CD4-positive, CD25-positive, alpha-beta regulatory T cell (primary cell): ENCODE results near the gene OR51B2. TPM values are rescaled to one million over a fixed set of nuclear protein-coding genes. Genes with fewer than 3 reads are reported as not detected.
"Not testable (repeated sequence)": the region's sequence is repeated elsewhere in the genome, so short reads cannot be mapped to it uniquely, and the experiment has no call there.

Experiments used
- ATAC-seq, 2 donors: fragments of 150-1000 bp; cut with Tn5 transposase; one replicate each; pipeline ENCODE4 v1.10.0; 2021; ENCODE audit warnings: low read depth in 2 of 2, moderate number of reproducible peaks in 2 of 2, moderate library complexity in 1 of 2
- DNase-seq, 3 donors: peaks; one replicate each; pipeline versions ENCODE4 v3.0.0 to v3.0.0-alpha.2; 2012 to 2022; ENCODE audit warnings: mixed read lengths in 1 of 3
- H3K27ac ChIP-seq: one replicate; pipeline ENCODE4 v1.7.0; 2013; ENCODE audit warnings: mild to moderate bottlenecking, low read length; ENCODE audit not compliant: insufficient read depth, poor library complexity, severe bottlenecking
- H3K27me3 ChIP-seq: one replicate; pipeline ENCODE4 v1.7.0; 2013; ENCODE audit warnings: low read length; ENCODE audit not compliant: control insufficient read depth, insufficient read depth
- H3K36me3 ChIP-seq: one replicate; pipeline ENCODE4 v1.7.0; 2013; ENCODE audit warnings: mild to moderate bottlenecking, low read length, moderate library complexity; ENCODE audit not compliant: control insufficient read depth, insufficient read depth
- H3K4me1 ChIP-seq: 2 replicates; pipeline ENCODE4 v1.7.0; 2013; ENCODE audit warnings: mild to moderate bottlenecking, low read length; ENCODE audit not compliant: insufficient read depth, control insufficient read depth, poor library complexity, severe bottlenecking
- H3K4me3 ChIP-seq: one replicate; pipeline ENCODE4 v1.7.0; 2013; ENCODE audit warnings: low read depth, mild to moderate bottlenecking, low read length, moderate library complexity
- H3K9me3 ChIP-seq, 2 experiments: 1 replicate in 1 of 2; 2 replicates in 1 of 2; pipeline ENCODE4 v1.7.0; 2013; ENCODE audit warnings: low read length in 2 of 2, mild to moderate bottlenecking in 1 of 2, moderate library complexity in 1 of 2; ENCODE audit not compliant: control insufficient read depth in 2 of 2
- H3K27ac Mint-ChIP-seq, 3 donors: one replicate each; pipeline ENCODE4 v1.8.0; 2020 to 2022; ENCODE audit warnings: mild to moderate bottlenecking in 3 of 3, mixed read lengths in 3 of 3, moderate library complexity in 2 of 3
- H3K27me3 Mint-ChIP-seq: one replicate; pipeline ENCODE4 v1.8.0; 2022; ENCODE audit warnings: mild to moderate bottlenecking, mixed read lengths
- H3K36me3 Mint-ChIP-seq: one replicate; pipeline ENCODE4 v1.8.0; 2020; ENCODE audit warnings: mixed read lengths
- H3K4me1 Mint-ChIP-seq, 4 donors: one replicate each; pipeline ENCODE4 v1.8.0; 2020 to 2022; ENCODE audit warnings: mixed read lengths in 4 of 4, mild to moderate bottlenecking in 1 of 4
- H3K4me3 Mint-ChIP-seq, 4 donors: one replicate each; pipeline ENCODE4 v1.8.0; 2020 to 2022; ENCODE audit warnings: mild to moderate bottlenecking in 4 of 4, mixed read lengths in 4 of 4, moderate library complexity in 3 of 4
- H3K9me3 Mint-ChIP-seq, 7 donors: one replicate each; pipeline ENCODE4 v1.8.0; 2020 to 2022; ENCODE audit warnings: mixed read lengths in 7 of 7, mild to moderate bottlenecking in 3 of 7, moderate library complexity in 2 of 7
- polyA plus RNA-seq, 4 donors: library from polyadenylated mRNA; unstranded; fragments of 300-500 nt; fragmentation: Illumina TruSeq; gene quantifications; one replicate each; pipeline ENCODE4 v1.2.3, GENCODE V29; 2021
- total RNA-seq: library from RNA; stranded (reverse); gene quantifications from one replicate; pipeline ENCODE4 v1.2.3, GENCODE V29; 2022

OR51B2 gene
- not detected for total RNA-seq
- not detected for polyA plus RNA-seq

DNA sequence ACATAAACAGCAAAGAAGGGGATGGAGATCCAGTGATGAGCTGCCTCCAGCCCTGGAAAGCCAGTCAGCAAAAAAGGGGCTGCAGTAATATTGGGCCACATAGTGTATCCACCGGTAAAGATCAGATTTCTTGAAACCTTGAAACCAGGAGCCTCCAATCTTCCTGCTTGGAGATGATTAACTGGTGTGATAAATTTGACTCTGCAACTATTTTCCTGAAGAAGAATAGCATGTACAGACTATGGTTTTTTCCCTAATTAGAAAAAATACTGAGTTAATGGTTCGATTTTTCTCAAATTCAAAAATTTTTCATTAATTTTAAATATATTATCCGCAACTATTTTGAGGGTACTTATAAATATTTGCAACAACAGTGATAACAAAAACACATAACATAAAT, at the start of gene OR51B2:
Gene OR51B2, minus strand, starts transcription at position 101 of the 400 bp plus-strand sequence. Its CDS starts 0 bp downstream, at position 101.
- H3K4me3 ChIP-seq: no peak within 1 kb of the TSS
- no peaks in the 10 kb centered on the region for H3K36me3 ChIP-seq
- H3K4me1 ChIP-seq: no peaks in the 10 kb centered on the region
- DNase-seq: no peak
- H3K9me3 Mint-ChIP-seq: peaks cover 0 to 4% (median 1%) of the 10 kb centered on the region in 7 donors
- H3K4me1 Mint-ChIP-seq: no peaks in the 10 kb centered on the region
- peaks cover under 1% of the 10 kb centered on the region for H3K27me3 Mint-ChIP-seq
- no peaks in the 10 kb centered on the region for H3K27me3 ChIP-seq
- no peak within 1 kb of the TSS for H3K27ac ChIP-seq
- H3K9me3 ChIP-seq: no peaks in the 10 kb centered on the region
- ATAC-seq: no peak
- H3K4me3 Mint-ChIP-seq: no peak within 1 kb of the TSS
- H3K27ac Mint-ChIP-seq: no peak within 1 kb of the TSS
- no peaks in the 10 kb centered on the region for H3K36me3 Mint-ChIP-seq

- Histone ChIP-seq H3K36me3 (no peaks in the 10 kb centered on the region), H3K27me3 (no peaks in the 10 kb centered on the region), H3K27ac (no peak overlapping the region), H3K4me3 (no peak overlapping the region), H3K4me1 (no peaks in the 10 kb centered on the region), H3K9me3 (peaks cover 0 to 2% of the 10 kb centered on the region in 2 experiments)
- Mint-ChIP-seq H3K27ac (no peak overlapping the region), H3K36me3 (no peaks in the 10 kb centered on the region), H3K4me1 (no peaks in the 10 kb centered on the region), H3K4me3 (no peak overlapping the region), H3K9me3 (peaks cover 0 to 7% (median 0%) of the 10 kb centered on the region in 7 donors), H3K27me3 (peaks cover 6% of the 10 kb centered on the region)
- DNase-seq (no peak), ATAC-seq (no peak)
Measured at GRCh38 chr11:5369789-5370188, 45.7 kb upstream of the OR51B2 start.

- no peaks in the 10 kb centered on the region for H3K27me3 ChIP-seq
- no peaks in the 10 kb centered on the region for H3K4me1 ChIP-seq
- H3K36me3 ChIP-seq: no peaks in the 10 kb centered on the region
- Mint-ChIP-seq H3K9me3 (peaks cover 0 to 7% (median 0%) of the 10 kb centered on the region in 7 donors), H3K4me3 (no peak overlapping the region), H3K36me3 (no peaks in the 10 kb centered on the region), H3K27me3 (peaks cover 6% of the 10 kb centered on the region), H3K27ac (no peak overlapping the region), H3K4me1 (no peaks in the 10 kb centered on the region)
- peaks cover 0 to 2% of the 10 kb centered on the region in 2 experiments for H3K9me3 ChIP-seq
- ATAC-seq: no peak
- H3K27ac ChIP-seq: no peak overlapping the region
- DNase-seq: no peak
- no peak overlapping the region for H3K4me3 ChIP-seq
Measured at GRCh38 chr11:5368502-5369043, 44.5 kb upstream of the OR51B2 start.

- Histone ChIP-seq H3K36me3 (no peaks in the 10 kb centered on the region), H3K27me3 (no peaks in the 10 kb centered on the region), H3K9me3 (no peaks in the 10 kb centered on the region), H3K27ac (no peak overlapping the region), H3K4me3 (no peak overlapping the region), H3K4me1 (no peaks in the 10 kb centered on the region)
- H3K4me3 Mint-ChIP-seq: no peak overlapping the region
- no peaks in the 10 kb centered on the region for H3K4me1 Mint-ChIP-seq
- no peak overlapping the region for H3K27ac Mint-ChIP-seq
- peaks cover 6% of the 10 kb centered on the region for H3K27me3 Mint-ChIP-seq
- no peaks in the 10 kb centered on the region for H3K36me3 Mint-ChIP-seq
- ATAC-seq (no peak), DNase-seq (no peak)
- peaks cover 0 to 6% (median 0%) of the 10 kb centered on the region in 7 donors for H3K9me3 Mint-ChIP-seq
Measured at GRCh38 chr11:5367448-5368074, 43.5 kb upstream of the OR51B2 start.

DNA sequence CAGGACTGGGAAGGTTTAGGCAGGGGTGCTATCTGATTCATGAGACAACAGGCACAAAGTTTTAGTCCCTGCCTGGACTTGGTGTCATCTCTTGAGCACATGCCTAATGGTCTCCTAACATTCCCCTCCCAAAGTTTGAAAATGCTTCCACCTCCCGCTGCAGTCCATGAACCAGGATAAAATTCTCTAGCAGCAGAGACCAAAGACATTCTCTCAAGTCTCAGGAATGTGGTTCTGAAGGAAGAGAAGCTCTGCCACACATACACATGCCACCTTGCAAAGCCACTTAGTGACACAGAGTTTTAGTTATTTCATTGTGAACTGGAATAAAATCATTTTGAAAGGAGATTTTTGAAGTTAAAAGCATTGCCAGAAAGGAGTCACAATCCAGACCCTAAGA, 42.8 kb upstream of the OR51B2 start:
- H3K36me3 ChIP-seq: no peaks in the 10 kb centered on the region
- H3K4me1 Mint-ChIP-seq: no peaks in the 10 kb centered on the region
- no peaks in the 10 kb centered on the region for H3K9me3 ChIP-seq

DNA sequence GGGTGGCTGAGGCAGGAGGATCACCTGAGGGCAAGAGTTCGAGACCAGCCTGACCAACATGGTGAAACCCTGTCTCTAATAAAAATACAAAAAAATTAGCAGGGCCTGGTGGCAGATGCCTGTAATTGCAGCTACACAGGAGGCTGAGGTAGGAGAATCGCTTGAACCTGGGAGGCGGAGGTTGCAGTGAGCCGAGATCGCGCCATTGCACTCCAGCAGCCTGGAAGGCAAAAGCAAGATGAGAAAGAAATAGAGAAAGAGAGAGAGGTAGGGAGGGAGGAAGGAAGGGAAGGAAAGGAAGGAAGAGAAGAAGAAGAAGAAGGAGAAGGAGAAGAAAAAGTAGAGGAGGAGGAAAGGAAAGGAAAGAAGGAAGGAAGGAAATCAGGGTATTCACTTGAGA, 42.3 kb upstream of the OR51B2 start:
- H3K36me3 ChIP-seq, H3K4me1 Mint-ChIP-seq, H3K9me3 Mint-ChIP-seq, H3K9me3 ChIP-seq, H3K27ac Mint-ChIP-seq, H3K27ac ChIP-seq, H3K27me3 ChIP-seq, DNase-seq, H3K36me3 Mint-ChIP-seq, H3K4me3 ChIP-seq, H3K4me1 ChIP-seq, H3K4me3 Mint-ChIP-seq, ATAC-seq: not testable (repeated sequence)
- peaks cover 11% of the 10 kb centered on the region for H3K27me3 Mint-ChIP-seq

More for the DNA sequence above, 42.8 kb upstream of the OR51B2 start:
- Histone ChIP-seq H3K27me3 (no peaks in the 10 kb centered on the region), H3K4me3 (no peak overlapping the region), H3K27ac (no peak overlapping the region), H3K4me1 (no peaks in the 10 kb centered on the region)
- H3K27ac Mint-ChIP-seq: no peak overlapping the region
- no peak for ATAC-seq
- H3K27me3 Mint-ChIP-seq: peaks cover 6% of the 10 kb centered on the region
- no peaks in the 10 kb centered on the region for H3K36me3 Mint-ChIP-seq
- no peak for DNase-seq
- H3K4me3 Mint-ChIP-seq: no peak overlapping the region
- H3K9me3 Mint-ChIP-seq: peaks cover 0 to 6% (median 0%) of the 10 kb centered on the region in 7 donors

DNA sequence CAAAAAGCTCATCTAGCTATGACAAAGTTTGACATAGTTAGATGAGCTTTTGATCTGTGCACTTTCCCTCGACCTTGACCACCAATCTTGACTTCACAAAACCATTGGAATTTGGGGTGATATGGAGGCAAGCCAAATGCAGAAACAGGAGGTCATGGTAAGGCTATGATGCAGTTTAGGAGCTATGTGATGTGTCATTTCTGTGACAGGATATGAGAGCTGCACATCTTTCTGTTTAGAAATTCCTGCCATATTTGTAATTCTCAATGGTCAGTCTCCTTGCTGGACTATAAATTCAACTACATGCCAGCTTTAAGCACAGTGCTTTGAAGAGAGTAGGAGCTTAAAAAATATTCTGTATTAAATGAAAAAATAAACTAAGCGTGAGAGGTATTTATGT, 40.1 kb upstream of the OR51B2 start:
- Histone ChIP-seq H3K27ac (no peak overlapping the region), H3K4me1 (no peaks in the 10 kb centered on the region), H3K36me3 (no peaks in the 10 kb centered on the region), H3K4me3 (no peak overlapping the region), H3K9me3 (no peaks in the 10 kb centered on the region), H3K27me3 (no peaks in the 10 kb centered on the region)
- H3K36me3 Mint-ChIP-seq: no peaks in the 10 kb centered on the region
- H3K9me3 Mint-ChIP-seq: peaks cover 0 to 6% (median 0%) of the 10 kb centered on the region in 7 donors
- no peak for ATAC-seq
- H3K4me3 Mint-ChIP-seq: no peak overlapping the region
- H3K27me3 Mint-ChIP-seq: peaks cover 11% of the 10 kb centered on the region
- no peak overlapping the region for H3K27ac Mint-ChIP-seq
- no peak for DNase-seq
- no peaks in the 10 kb centered on the region for H3K4me1 Mint-ChIP-seq

DNA sequence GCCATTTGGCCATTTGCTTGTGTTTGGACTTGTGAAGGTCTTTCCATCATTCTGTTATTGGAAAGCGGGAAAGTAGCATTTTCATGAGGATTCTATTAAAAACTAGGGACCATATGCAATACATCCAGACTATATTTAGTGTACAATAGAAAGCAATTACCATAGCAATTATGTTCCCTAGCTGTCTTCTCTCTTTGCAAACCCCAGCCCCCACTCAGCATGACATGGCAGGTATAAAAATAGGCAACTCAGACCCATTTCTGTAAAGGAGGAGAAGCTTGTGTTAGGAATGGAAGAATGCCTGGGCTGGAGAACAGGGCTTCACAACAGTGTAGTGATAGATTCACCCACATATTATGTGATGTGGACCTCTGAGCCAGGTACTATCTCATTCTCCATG, 39.6 kb upstream of the OR51B2 start:
- DNase-seq (no peak), ATAC-seq (no peak)
- no peaks in the 10 kb centered on the region for H3K9me3 ChIP-seq
- Mint-ChIP-seq H3K27ac (no peak overlapping the region), H3K4me1 (no peaks in the 10 kb centered on the region), H3K4me3 (no peak overlapping the region), H3K9me3 (peaks cover 0 to 7% (median 2%) of the 10 kb centered on the region in 7 donors), H3K36me3 (no peaks in the 10 kb centered on the region), H3K27me3 (peaks cover 11% of the 10 kb centered on the region)
- no peaks in the 10 kb centered on the region for H3K36me3 ChIP-seq
- no peak overlapping the region for H3K27ac ChIP-seq
- H3K4me1 ChIP-seq: no peaks in the 10 kb centered on the region
- H3K4me3 ChIP-seq: no peak overlapping the region
- no peaks in the 10 kb centered on the region for H3K27me3 ChIP-seq
